Stimulated activated CD8-positive, alpha-beta memory T cell treated with anti-CD3 and anti-CD28 coated beads, Interleukin-15, amount 100 ng/mL, for 48 hours (primary cell): Measurements from ENCODE around the gene IQSEC3.

Source experiments
- DNase-seq, 2 donors: peaks; one replicate each; pipeline ENCODE4 v3.0.0-alpha.2; 2020; ENCODE audit warnings: low read depth in 2 of 2

Gene IQSEC3

GRCh38 chr12:197347-197746 lies 130.8 kb downstream of the IQSEC3 start:
- DNase-seq = no peak

GRCh38 chr12:197911-198695 lies 131.5 kb downstream of the IQSEC3 start:
- DNase-seq = no peak

GRCh38 chr12:198705-199104 lies 132.1 kb downstream of the IQSEC3 start:
- DNase-seq = no peak

GRCh38 chr12:201361-201760 lies 134.8 kb downstream of the IQSEC3 start:
- DNase-seq = no peak

- DNase-seq = no peak
Measured at GRCh38 chr12:202081-202731, 135.6 kb downstream of the IQSEC3 start.

GRCh38 chr12:203074-203461 lies 136.5 kb downstream of the IQSEC3 start:
- no peak for DNase-seq

- DNase-seq = no peak
Measured at GRCh38 chr12:203462-204260, 137.1 kb downstream of the IQSEC3 start.

- no peak for DNase-seq
Measured at GRCh38 chr12:204261-204678, 137.7 kb downstream of the IQSEC3 start.

GRCh38 chr12:205026-205425 lies 138.5 kb downstream of the IQSEC3 start:
- no peak for DNase-seq

GRCh38 chr12:206746-207440 lies 140.3 kb downstream of the IQSEC3 start:
- no peak for DNase-seq

- DNase-seq = no peak
Measured at GRCh38 chr12:207804-208203, 141.2 kb downstream of the IQSEC3 start.

- DNase-seq = no peak
Measured at GRCh38 chr12:208813-209212, 142.2 kb downstream of the IQSEC3 start.

- DNase-seq = no peak
Measured at GRCh38 chr12:209246-209645, 142.7 kb downstream of the IQSEC3 start.

GRCh38 chr12:209851-210250 lies 143.3 kb downstream of the IQSEC3 start:
- DNase-seq = no peak

- no peak for DNase-seq
Measured at GRCh38 chr12:210277-211141, 143.9 kb downstream of the IQSEC3 start.

- DNase-seq = no peak
Measured at GRCh38 chr12:211142-211465, 144.5 kb downstream of the IQSEC3 start.

GRCh38 chr12:211639-212414 lies 145.3 kb downstream of the IQSEC3 start:
- DNase-seq = no peak

GRCh38 chr12:212415-212714 lies 145.8 kb downstream of the IQSEC3 start:
- no peak for DNase-seq

GRCh38 chr12:212715-213526 lies 146.4 kb downstream of the IQSEC3 start:
- no peak for DNase-seq

- DNase-seq = no peak
Measured at GRCh38 chr12:213527-213932, 147.0 kb downstream of the IQSEC3 start.
